Measurements from ENCODE around the gene SIPA1L2.

SIPA1L2 gene

DNA sequence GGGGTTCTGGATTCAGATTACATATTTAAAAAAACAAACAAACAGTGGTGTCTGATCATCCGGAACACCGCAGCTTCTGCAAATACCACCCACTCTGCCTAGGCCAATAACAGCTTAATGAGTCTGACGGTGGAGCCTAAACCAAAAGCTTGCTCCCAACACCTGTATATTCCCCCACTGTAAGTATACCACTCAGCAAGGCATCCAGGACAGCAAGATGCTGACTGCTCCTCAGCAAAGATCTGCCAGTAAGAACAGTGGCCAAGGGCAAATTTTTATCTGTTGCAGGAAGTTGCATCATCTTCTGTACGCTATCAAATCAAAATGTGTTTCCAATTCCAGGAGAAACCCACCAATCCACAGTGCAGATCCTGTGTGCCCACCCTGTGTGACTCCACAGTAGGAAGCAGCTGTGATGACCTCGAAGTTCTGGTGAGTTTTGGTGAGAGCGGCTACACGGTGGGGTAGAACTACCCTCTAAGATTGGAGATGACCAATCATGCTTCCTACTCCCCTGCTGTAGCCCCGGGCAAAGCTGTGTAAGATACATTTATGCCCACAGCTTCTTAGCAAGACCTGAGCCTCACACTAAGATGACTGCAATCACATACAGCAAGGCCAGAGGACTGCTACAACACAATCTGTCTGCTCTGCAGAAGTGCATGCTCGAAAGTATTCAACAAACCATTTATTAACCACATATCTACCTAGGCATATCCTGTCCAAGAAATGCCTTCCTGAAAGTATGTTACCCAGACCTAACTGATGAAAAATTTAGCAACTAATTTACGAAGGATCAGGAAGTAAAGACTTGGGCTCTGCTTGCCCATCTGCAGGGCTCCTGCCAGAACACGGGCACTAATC is 30.5 kb downstream of the SIPA1L2 start:
- H3K4me3 ChIP-seq (ENCODE audit: low read depth, low read length), result no peak overlapping the region
- no peaks in the 10 kb centered on the region for H3K36me3 ChIP-seq (replicated peaks)
- in situ Hi-C loops (cut with HindIII; ENCODE audit: low pct_ligation_motif_present, low sequenced_read_pairs), result no loop called here
- TF ChIP-seq CTCF (IDR thresholded peaks at IDR 0.05; ENCODE audit: low read depth, low read length, missing control alignments), result no peak
- no peak for DNase-seq
- H3K27ac ChIP-seq, result no peak overlapping the region
- H3K27me3 ChIP-seq (replicated peaks), result no peaks in the 10 kb centered on the region

- H3K27ac ChIP-seq, result no peak overlapping the region
- DNase-seq, result no peak
- no peaks in the 10 kb centered on the region for H3K27me3 ChIP-seq (replicated peaks)
- TF ChIP-seq CTCF (IDR thresholded peaks at IDR 0.05; ENCODE audit: low read depth, low read length, missing control alignments), result no peak
- H3K36me3 ChIP-seq (replicated peaks), result no peaks in the 10 kb centered on the region
- H3K4me3 ChIP-seq (ENCODE audit: low read depth, low read length), result no peak overlapping the region
- in situ Hi-C loops (cut with HindIII; ENCODE audit: low pct_ligation_motif_present, low sequenced_read_pairs), result no loop called here
Measured at GRCh38 chr1:232598837-232599177, 31.1 kb downstream of the SIPA1L2 start.

DNA sequence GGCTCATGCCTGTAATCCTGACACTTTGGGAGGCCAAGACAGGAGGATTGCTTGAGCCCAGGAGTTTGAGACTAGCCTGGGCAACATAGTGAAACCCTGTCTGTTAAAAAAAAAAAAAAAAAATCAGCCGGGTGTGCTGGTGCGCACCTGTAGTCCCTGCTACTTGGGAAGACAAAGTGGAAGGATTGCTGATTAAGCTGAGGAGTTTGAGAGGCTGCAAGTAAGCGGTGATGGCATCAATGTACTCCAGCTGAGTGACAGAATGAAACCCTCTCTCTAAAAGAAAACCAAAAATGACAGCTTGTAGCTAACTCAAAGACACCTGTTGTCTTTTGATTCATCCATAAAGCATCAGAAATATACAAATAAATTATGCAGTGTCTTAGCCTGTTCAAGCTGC is 31.8 kb downstream of the SIPA1L2 start:
- in situ Hi-C loops (cut with HindIII; ENCODE audit: low pct_ligation_motif_present, low sequenced_read_pairs), result no loop called here
- no peak overlapping the region for H3K27ac ChIP-seq
- no peaks in the 10 kb centered on the region for H3K27me3 ChIP-seq (replicated peaks)
- DNase-seq, result no peak
- no peak overlapping the region for H3K4me3 ChIP-seq (ENCODE audit: low read depth, low read length)
- TF ChIP-seq CTCF (IDR thresholded peaks at IDR 0.05; ENCODE audit: low read depth, low read length, missing control alignments), result no peak
- H3K36me3 ChIP-seq (replicated peaks), result no peaks in the 10 kb centered on the region

- Histone ChIP-seq H3K27me3 (replicated peaks) (no peaks in the 10 kb centered on the region), H3K27ac (no peak overlapping the region), H3K4me3 (ENCODE audit: low read depth, low read length) (no peak overlapping the region), H3K36me3 (replicated peaks) (no peaks in the 10 kb centered on the region)
- no peak for DNase-seq
- in situ Hi-C loops (cut with HindIII; ENCODE audit: low pct_ligation_motif_present, low sequenced_read_pairs), result no loop called here
- no peak for TF ChIP-seq CTCF (IDR thresholded peaks at IDR 0.05; ENCODE audit: low read depth, low read length, missing control alignments)
Measured at GRCh38 chr1:232597721-232598120, 32.2 kb downstream of the SIPA1L2 start.

DNA sequence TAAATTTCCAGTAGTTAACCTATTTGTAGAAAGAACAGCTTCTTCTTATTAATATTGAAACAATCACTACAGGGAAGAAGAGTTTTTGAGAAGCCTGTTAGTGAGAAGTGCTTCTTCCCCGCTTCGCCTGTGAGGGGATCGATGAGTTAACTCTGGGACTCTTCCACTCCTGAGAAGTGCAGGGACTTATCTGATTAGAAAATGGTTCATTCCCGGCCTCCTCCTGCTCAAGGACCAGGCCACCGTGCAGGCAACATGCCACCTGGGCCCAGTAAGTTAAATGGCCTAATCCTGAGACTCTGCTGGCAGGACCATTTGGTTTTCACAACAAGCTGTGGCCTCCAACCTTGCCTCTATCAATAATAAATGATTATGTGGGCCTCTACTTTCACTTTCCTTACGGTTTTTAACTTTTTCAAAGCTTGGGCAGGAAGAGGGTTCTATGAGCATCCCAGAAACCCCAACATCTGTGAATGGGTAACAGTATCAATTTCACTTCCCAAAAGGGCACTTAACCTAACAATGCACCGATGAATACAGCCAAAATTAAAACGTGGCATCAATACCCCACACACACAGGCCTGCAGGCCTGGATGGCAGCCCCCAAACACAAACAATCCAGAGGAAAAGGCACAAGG is 33.1 kb downstream of the SIPA1L2 start:
- no peak overlapping the region for H3K4me3 ChIP-seq (ENCODE audit: low read depth, low read length)
- no peaks in the 10 kb centered on the region for H3K36me3 ChIP-seq (replicated peaks)
- no peaks in the 10 kb centered on the region for H3K27me3 ChIP-seq (replicated peaks)
- H3K27ac ChIP-seq, result no peak overlapping the region
- TF ChIP-seq CTCF (IDR thresholded peaks at IDR 0.05; ENCODE audit: low read depth, low read length, missing control alignments), result no peak
- in situ Hi-C loops (cut with HindIII; ENCODE audit: low pct_ligation_motif_present, low sequenced_read_pairs), result no loop called here
- DNase-seq, result no peak
